Activated T-cell treated with anti-CD3 and anti-CD28 coated beads, Interleukin-2, amount 50 U/mL, for 1 hour (primary cell): ENCODE measurements around the gene GSK3B.
A peak's percentile ranks its signal among the peaks of the same experiment; 100 is the strongest.

Experiments
- DNase-seq: peaks from one replicate; pipeline ENCODE4 v3.0.0-alpha.2; 2020

The GSK3B gene

DNA sequence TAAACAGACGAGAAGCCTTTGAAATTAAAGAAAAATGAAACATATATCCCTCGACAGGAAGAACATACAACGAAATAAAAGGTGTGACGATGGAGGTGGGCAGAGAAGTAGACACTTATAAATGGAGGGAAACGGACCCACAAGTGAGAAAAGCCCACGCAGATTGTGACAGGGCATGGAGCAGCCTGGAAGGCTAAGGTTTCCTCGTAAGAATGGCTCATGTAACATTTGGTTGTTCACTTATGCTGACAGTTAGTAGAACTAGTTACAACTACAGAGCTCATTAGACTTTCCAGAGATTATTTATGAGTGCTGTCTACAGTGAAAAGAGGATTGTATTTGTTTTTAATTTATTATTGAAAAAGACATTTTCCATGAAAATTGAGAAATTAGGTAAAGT, 229.8 kb downstream of the GSK3B start:
- no peak for DNase-seq

DNA sequence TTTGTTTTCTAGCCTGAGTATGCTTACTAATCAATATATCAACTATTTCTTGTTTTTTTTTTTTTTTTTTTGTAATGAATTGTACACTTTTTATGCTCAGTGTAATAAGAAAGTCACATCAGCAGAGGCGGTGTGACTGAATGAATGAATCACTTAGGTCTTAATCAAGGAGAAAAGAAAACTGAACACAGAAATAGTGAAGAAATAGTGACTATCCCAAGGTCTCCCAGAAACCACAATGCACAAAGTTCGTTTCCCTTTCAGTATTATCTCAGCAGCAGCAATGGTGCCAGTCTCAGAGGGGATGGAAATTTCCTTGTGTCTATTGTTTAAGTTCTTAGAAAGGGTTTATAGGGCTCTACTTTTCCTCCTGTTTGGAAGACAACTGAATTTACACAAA, 231.6 kb downstream of the GSK3B start:
- no peak for DNase-seq

DNA sequence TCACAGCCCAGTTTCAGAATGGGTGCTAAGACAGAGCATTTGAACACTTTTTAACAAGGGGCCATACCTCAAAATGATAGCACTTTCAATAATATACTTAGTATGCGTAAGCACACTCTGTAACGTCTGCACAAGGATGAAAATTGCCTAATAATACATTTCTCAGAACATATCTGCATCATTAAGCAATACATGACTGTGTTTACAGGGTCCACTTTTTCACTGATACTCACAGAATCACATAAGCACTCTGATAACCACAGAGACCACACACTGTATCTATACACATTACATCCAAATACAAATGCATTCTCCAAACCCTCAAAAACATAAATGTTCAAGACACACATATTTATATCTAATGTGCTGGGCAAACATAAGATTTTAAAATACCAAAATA, 232.6 kb downstream of the GSK3B start:
- no peak for DNase-seq

DNA sequence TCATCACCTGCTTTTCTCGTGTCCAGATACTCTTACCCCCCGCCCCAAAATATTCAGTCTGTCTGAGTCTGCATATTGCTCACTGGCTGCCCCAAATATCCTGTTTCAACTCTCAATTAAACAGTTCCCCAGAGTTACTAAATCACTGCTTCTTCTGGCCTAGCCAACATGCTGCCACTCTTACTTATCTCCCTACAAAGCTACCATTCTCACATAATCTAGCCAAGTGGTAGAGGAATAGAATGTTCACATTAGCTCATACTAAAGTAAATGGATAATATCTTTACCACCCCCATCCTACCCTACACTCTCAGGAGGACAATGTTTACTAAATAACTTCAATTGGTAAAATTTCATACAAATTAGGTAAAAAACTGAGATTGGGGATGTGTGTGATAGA, 234.5 kb downstream of the GSK3B start:
- no peak for DNase-seq

DNA sequence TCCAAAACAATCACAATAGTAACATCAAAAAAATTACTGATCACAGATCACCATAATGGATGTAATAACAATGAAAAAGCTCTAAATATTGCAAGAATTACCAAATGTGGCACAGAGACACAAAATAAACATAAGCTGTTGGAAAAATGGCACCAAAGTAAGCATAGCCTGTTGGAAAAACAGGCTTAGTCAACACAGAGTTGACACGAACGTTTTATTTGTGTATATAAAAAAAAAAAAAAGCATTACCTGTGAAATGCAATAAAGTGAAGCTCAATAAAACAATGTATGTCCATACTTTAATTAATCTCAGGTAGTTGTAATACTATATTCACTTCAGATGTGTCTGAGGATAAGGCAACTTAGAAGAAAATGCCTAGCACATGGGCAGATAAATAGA, 235.3 kb downstream of the GSK3B start:
- DNase-seq, result no peak

DNA sequence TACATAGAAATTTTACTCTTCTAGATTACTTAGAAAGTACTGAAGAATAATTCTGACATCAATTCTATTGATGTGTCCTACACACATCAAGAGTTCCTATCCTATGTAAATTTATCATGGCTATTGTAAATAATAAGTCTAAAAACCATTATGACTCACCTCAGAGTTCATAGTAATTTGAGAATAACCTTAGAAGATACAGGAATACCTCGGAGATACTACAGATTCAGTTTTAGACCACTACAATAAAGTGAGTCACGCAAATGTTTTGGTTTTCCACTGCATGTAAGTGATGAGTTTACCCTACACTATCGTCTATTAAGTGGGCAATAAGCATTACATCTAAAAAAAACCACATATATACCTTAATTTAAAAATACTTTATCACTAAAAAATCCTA, 237.6 kb downstream of the GSK3B start:
- DNase-seq, result no peak

DNA sequence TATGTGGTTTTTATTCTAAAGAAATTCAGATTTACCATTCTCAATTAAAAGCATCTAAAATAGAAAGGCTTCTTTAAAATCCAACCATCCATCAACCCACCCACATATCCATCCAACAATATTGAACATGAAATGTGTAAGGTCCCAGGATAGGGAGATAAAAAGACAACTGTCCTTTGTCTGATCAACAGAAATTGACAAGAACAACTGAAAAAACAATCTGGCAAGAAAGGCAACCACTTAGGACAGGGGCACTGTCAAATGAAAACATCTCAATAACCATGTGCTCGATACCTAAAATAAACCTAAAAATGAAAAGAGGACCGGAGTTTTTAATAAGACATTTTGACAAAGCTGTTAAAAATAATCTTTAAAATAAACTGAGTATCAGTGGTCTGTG, 245.1 kb downstream of the GSK3B start:
- DNase-seq, result no peak

DNA sequence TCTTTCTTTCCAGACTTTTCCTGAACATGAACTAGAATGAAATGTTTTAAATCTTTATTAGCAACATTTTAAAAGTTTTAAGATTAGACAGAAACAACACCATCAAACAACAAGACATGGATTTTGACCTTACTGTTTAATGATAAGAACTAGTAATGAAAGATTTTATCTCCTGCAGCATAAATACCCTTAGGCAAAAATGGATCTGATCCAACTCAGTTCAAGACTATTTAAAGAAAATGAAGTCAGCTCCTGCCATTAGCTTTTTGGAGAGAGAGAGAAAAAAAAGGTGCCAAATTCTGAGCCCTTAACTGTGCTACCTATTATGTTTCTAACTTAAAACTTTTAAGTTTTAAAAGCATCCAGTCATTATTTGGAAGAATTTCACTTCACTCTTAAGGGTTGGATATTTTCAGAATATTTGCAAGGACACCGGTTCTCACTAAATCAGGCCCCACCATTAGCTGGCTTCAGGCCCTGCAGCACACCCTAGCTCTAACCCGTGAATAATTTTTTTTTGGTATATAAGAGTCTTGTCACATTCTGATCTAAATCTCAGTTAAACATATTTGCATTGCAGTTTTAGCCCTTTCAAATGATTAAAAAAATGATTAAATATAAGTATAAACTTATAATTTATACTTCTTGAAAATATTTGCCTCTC, 252.3 kb downstream of the GSK3B start:
- DNase-seq, result no peak

DNA sequence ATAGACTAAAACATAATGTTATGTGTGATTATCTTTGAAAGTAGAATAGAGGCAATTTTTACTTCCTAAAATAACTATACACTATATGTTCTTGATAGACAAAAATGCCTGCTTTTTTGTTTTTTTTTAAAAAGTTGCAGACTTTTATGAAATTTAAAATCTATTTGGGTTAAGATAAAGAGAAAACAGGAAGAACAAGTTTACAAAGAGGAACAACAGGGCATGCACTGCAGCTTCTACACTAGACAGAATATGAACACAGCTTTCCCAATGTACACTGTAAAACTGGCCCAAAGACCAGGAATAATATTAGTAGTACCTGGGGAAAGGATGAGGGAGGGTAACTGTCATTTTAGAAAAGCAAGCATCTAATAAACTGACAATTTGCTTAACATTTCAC, 258.7 kb downstream of the GSK3B start:
- no peak for DNase-seq

DNA sequence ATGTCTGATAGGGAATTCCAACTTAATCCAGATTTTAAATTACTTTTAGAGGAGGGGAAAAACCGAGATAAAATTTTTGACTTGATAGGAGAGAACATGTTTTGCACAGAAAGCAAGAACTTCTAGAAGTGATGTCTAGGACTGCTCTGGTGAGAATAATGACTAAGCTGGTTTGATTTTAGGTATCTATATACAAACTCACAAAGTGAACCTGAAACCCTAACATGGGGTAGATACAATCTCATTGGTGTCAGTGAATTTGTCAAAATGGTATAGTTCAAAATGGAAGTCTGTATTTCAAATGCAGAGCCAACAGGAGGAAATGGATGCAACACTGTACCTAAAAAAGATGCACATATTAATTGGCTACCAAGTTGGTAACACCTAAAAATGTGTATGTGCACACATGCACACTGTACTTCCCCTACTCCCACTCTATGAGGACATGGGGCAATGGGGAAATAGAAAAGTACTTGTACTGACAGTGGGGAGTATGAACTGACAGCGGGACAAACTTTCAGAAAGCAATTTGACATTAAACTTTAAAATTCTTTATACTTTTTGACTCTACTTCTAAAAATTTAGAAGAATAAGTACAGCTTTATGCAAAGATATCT, 259.4 kb downstream of the GSK3B start:
- DNase-seq, result no peak

DNA sequence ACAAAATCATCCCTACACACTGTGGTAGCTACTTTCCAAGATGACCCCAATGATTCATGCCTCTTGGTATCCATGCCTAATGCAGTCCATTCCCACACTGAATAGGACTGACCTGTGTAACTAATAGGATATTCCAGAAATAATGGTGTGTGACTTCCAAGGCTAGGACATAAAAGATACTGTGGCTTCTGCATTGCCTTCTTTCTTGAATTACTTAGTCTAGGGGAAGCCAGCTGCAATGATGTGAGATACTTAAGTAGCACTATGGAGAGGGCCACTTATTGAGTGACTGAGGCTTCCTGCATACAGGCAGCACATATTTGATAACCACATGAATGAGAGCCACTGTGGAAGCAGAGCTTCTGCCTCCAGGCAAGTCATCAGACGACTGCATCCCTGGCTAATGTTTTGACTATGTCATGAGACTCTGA, 262.3 kb downstream of the GSK3B start:
- DNase-seq, result no peak

DNA sequence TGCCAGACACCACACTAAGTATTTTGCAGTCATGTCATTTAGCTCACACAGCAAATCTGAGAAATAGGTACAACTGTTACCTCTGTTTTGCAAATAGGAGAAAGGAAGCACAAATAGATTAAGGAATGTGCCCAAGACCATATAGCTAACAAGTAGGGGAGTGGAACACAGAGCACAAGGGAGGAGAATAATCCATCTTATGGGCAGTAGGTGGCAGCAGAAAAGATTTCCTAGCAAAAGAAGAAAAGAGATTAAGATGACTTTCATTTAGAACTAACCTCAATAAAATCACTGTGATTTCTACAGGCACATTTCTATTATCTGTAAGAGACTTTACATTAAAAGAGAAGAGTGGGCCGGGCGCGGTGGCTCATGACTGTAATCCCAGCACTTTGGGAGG, 263.2 kb downstream of the GSK3B start:
- DNase-seq, result no peak

DNA sequence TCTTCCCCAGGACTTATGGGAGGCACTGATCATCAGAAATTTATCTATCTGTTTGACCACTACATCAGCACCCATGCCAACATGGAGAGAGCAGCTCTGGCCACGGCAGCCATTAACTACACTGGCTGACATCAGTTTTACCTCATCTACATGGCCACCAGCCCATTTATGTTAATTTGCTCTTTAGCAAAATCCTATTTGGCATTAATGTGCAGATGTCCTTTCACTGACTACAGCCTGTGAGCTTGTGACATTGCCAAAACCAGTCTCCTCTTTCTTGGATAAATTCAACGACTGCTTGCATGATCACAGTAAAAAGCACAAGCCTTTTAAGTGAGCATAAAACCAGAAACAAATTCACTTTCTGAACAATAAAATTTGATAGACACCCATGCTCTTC, 264.8 kb downstream of the GSK3B start:
- no peak for DNase-seq

DNA sequence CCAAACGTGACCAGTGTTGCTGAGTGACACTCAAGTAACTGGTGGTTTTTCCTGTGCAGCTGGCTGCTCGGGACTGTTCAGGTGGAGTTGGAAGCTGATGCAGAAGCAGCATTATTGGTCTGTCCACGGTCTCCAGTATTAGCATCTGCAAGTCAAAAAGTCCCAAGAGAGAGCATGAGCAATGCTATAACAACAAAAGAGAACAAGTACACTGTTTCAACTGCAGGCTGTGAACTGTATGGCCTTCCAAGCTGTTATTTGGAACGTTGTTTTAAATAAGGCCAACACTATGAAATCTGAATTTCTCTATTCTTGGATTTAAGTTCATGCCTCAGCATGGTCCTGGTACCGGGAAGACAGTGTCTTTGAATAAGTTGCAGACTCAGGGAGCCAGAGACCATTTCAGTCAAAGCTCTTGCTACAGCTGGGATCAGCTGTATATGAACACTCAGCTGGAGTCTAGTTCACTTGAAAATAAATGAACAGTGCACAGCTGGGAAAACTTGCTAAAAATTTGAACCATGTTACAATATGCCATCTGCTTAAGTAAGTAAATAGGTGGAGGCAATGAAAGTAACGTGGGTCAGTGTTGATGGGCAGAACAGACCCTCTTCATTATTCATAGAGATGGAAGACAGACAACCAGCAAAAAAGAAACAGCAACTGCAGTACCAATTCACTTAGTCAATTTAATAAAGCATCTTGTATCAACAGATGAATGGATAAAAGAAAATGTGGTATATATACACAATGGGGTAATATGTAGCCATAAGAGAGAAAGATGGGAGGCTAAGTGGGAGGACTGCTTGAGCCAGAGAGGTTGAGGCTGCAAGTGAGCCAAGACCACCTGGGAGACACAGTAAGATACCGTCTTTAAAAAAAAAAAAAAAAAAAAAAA, 267.3 kb downstream of the GSK3B start:
- no peak for DNase-seq

DNA sequence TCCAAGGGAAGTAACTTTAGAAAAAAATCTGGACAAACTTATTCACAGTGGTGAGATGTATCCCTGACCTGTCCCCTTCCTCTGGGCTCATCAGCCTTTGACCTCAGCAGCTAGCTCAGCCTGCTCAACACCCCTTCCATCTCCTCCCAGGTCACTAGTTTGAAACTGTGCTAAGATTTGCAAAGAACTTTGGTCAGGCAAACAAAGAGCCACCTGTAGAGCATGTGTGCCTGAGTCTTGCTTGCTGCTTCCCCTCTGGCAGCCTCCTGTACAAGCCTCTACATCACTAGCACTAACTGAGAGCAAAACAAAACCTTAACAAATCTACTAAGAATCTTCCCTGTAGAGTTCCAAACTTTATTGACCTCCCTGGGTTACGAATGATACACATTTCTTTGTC, 268.4 kb downstream of the GSK3B start:
- no peak for DNase-seq

DNA sequence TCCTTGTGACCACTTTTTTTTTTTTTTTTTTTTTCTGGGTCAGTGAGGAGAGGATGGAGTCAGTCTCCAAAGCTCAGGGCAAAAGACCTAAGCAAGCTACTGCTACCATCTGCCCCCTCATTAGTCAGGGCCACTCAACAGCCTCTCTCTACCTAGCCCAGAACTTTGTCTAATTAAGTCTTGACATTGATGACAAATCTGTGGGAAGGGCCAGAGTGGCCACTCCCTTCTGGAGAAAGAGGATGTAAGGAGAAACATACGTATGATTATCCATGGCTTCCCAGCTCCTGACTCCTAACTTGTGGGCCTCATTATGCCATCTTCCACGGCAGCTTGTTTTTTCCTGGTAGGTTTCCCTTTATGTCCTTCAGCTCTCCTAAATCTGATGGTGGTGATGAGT, 274.4 kb downstream of the GSK3B start:
- no peak for DNase-seq

DNA sequence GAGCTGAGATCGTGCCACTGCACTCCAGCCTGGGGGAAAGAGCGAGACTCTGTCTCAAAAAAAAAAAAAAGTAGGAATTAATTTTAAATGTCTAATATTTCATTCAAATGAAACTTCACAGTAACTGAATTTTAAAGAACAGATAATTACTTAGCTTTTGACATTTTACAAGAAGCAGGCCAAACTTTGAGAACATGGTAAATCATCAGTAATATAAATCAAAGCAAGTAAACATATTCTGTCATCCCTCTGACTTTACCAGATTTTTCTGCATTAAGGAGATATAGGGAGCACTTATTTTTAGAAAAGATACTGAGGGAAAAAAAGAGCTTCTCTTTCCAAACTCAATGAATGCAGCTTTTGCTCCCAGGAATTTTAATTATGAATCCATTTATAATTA, 275.3 kb downstream of the GSK3B start:
- DNase-seq, result no peak

DNA sequence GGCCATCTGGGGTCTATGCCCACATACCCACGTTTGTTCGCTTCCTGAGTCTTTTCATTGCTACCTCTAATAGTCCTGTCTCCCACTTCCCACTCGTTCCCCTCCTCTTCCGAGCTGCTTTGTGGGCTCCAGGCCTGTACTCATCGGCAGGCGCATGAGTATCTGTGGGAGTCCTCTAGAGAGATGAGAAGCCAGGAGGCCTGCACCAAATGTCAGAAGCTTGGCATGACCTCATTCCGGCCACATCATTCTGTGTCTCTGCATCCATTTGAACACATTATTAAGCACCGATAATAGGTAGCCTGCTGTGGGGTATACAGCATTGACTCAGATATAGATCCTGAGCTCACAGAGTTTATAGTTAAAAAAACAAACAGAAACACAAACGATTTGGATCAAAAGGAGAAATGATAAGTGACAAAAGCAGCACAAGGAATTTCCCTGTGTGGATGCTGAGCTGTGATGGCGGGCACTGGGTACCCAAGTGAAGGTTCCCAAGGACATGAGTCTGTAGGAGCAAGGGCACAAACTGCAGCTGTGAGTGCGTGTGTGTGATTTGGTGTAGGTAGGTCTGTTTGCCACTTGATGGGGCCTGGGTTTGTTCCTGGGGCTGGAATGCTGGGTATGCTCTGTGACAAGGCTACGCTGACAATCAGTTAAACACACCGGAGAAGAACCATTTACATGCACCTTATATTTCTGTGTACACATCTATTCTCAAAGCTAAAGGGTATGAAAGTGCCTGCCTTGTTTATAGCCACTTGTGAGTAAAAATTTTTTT, 276.5 kb downstream of the GSK3B start:
- no peak for DNase-seq

DNA sequence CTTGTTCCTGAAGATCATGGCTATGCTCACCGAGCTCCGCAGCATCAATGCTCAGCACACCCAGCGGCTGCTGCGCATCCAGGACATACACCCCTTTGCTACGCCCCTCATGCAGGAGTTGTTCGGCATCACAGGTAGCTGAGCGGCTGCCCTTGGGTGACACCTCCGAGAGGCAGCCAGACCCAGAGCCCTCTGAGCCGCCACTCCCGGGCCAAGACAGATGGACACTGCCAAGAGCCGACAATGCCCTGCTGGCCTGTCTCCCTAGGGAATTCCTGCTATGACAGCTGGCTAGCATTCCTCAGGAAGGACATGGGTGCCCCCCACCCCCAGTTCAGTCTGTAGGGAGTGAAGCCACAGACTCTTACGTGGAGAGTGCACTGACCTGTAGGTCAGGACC, 277.2 kb downstream of the GSK3B start:
- DNase-seq, result no peak

DNA sequence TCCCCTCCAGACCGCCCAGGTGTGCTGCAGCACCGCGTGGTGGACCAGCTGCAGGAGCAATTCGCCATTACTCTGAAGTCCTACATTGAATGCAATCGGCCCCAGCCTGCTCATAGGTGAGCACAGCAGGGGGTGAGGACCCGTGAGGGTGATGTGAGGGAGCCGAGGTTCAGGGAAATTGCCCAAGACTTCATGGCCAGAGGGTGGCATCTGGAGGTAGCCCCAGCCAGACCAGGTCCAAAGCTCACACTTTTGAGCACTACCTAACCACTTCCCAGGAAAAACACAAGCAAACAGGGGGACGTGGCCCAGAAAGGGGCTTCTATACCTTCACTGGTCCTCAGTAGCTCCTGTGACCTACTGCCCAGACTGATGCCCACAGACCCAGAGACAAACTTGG, 278.5 kb downstream of the GSK3B start:
- no peak for DNase-seq

DNA sequence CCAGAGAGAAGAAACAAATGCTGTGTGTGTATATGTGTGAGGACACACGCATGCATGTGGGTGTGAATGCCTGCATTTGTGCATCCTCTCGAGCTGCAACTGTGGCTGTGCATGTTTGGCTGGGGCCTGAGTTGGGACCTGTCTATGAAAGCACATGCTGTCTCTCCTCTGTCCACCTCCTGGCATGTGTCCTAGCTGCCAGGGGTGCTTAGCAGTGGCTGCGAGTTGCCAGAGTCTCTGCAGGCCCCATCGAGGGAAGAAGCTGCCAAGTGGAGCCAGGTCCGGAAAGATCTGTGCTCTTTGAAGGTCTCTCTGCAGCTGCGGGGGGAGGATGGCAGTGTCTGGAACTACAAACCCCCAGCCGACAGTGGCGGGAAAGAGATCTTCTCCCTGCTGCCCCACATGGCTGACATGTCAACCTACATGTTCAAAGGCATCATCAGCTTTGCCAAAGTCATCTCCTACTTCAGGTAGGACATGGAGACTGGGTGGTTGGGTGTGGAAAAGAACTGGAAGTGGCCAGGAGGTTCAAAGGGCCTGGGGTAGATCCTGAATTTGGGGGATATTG, 281.7 kb downstream of the GSK3B start:
- no peak for DNase-seq

DNA sequence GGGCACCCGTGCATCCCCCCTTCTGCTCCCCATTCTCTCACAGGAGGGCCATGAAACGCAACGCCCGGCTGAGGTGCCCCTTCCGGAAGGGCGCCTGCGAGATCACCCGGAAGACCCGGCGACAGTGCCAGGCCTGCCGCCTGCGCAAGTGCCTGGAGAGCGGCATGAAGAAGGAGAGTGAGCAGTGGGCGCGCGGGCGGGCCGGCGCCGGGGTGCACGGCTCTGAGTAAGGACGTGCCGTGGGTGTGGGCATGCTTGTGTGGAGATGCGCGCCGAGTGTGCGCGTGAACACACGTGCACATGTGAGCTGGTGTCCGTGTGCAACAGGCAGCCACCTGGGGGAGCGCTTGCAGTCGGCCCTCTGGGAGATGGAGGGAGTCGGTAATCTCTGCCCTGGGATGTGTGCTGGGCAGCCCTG, 284.2 kb downstream of the GSK3B start:
- peak; percentile 54 for DNase-seq
